ENCODE results near the gene CDC42EP3. TPM values are rescaled to one million over a fixed set of nuclear protein-coding genes. Genes with fewer than 3 reads are reported as not detected.

CDC42EP3 gene
- total RNA-seq, 4 donors from 2014 or later: 12.1 to 54.9 (median 29.9) TPM

- no peak for TF ChIP-seq CTCF (IDR thresholded peaks at IDR 0.05)
- no peak for ATAC-seq (ENCODE audit: low FRiP score)
- DNase-seq (ENCODE audit: low spot score): no peak
Observed at GRCh38 chr2:37632310-37632709, 39.1 kb downstream of the CDC42EP3 start.

GRCh38 chr2:37631698-37632097 is 39.7 kb downstream of the CDC42EP3 start:
- no peak for ATAC-seq (ENCODE audit: low FRiP score)
- DNase-seq (ENCODE audit: low spot score): no peak
- no peak for TF ChIP-seq CTCF (IDR thresholded peaks at IDR 0.05)

DNA sequence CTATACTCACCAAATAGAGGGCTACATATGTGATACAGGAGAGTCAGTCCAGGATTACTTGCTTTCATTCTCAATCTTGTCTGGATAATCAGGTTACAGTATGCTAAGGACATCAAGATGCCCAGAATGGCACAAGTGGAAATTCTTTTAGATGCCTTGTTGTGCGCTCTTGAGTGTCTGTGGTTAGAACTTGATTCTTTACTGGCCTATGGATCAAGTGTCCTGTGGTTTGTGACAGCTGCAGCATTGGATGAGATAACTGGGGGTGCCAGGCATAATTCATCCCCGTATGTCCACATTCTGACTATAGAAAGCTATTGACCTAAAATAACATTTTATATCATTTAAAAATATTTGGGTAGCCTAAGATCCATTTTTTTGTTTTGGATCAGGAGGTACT is 40.1 kb downstream of the CDC42EP3 start:
- DNase-seq (ENCODE audit: low spot score) (no peak), ATAC-seq (ENCODE audit: low FRiP score) (no peak)
- TF ChIP-seq CTCF (IDR thresholded peaks at IDR 0.05): no peak

GRCh38 chr2:37630776-37631175 is 40.7 kb downstream of the CDC42EP3 start:
- ATAC-seq (ENCODE audit: low FRiP score) (no peak), DNase-seq (ENCODE audit: low spot score) (no peak)
- no peak for TF ChIP-seq CTCF (IDR thresholded peaks at IDR 0.05)

DNA sequence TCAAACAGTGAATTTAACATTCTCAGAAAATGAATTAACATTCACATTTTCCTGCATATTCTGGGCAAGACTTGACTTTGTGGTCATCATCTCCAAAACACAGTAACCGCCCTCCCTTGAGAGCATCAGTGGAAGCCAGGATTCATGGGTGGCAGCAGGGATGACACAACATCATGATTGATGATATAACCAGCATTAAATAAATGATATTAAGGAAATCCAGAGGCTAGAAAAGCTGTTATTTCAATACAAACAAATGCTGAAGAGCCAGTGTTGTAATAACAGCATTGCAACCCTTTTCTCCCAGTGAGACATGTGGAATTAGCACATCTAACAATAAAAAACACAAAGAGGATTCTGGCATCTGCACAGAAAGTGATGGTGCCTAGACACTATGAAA is 41.1 kb downstream of the CDC42EP3 start:
- DNase-seq (ENCODE audit: low spot score) (no peak), ATAC-seq (ENCODE audit: low FRiP score) (no peak)
- TF ChIP-seq CTCF (IDR thresholded peaks at IDR 0.05): no peak

DNA sequence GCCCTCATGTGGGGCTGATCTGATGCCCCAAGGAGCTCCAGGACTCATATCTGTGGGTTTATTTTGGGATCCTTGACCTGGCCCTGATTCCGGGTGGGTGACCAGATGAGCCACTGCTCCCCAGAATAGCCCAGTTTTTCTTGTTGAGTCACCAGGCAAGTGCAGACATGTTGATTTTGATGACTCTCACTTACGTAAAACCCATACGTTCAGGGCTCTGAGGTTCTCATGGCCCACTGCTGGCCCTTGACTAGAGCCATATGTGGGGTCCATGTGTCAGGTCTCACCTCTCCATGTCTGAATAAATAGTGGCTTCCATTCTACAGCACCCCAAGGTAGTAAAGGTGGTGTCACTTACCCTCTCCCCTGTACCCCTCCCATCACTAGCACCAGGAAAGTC is 41.9 kb downstream of the CDC42EP3 start:
- no peak for DNase-seq (ENCODE audit: low spot score)
- ATAC-seq (ENCODE audit: low FRiP score): no peak
- no peak for TF ChIP-seq CTCF (IDR thresholded peaks at IDR 0.05)

DNA sequence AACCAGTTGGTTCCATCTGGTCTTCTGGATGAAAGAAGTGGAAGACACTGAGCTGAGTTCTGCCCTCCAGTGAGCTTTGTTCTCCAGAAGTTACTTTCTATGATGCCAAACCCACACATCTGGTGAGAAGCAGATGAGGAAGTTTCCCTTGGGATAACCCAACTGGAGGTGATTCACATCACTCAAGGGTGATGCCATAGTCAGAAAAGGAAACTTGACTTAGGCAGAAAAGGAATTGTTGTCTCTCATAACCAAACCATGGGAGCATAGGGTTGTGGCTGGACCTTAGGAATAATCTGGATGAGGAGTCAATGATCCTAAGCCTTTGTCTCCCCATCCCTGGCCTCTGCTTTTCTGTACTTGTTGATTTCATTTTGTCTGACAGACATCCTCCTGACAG is 43.7 kb downstream of the CDC42EP3 start:
- DNase-seq (ENCODE audit: low spot score): no peak
- ATAC-seq (ENCODE audit: low FRiP score): no peak
- no peak for TF ChIP-seq CTCF (IDR thresholded peaks at IDR 0.05)

Data from omental fat pad (tissue), 4 donors.